Measurements from ENCODE around the gene TCFL5. TPM values are rescaled to one million over a fixed set of nuclear protein-coding genes. Genes with fewer than 3 reads are reported as not detected.
"Not testable (repeated sequence)": the region's sequence is repeated elsewhere in the genome, so short reads cannot be mapped to it uniquely, and the experiment has no call there.

Gene TCFL5
- total RNA-seq, 2 donors from 2014 or later, result 4.4 to 4.9 TPM

- Mint-ChIP-seq H3K4me3 (no peak overlapping the region), H3K4me1 (ENCODE audit: low read depth) (no peaks in the 10 kb centered on the region), H3K36me3 (ENCODE audit: insufficient read depth in 2 of 2) (no peaks in the 10 kb centered on the region), H3K27me3 (ENCODE audit: low read depth) (no peaks in the 10 kb centered on the region), H3K27ac (no peak overlapping the region), H3K9me3 (no peaks in the 10 kb centered on the region)
- no peak for ATAC-seq (replicated peaks in 1 of 2)
- no peak for DNase-seq
These were observed 9.4 kb downstream of the TCFL5 start for GRCh38 chr20:62852196-62852595.

DNA sequence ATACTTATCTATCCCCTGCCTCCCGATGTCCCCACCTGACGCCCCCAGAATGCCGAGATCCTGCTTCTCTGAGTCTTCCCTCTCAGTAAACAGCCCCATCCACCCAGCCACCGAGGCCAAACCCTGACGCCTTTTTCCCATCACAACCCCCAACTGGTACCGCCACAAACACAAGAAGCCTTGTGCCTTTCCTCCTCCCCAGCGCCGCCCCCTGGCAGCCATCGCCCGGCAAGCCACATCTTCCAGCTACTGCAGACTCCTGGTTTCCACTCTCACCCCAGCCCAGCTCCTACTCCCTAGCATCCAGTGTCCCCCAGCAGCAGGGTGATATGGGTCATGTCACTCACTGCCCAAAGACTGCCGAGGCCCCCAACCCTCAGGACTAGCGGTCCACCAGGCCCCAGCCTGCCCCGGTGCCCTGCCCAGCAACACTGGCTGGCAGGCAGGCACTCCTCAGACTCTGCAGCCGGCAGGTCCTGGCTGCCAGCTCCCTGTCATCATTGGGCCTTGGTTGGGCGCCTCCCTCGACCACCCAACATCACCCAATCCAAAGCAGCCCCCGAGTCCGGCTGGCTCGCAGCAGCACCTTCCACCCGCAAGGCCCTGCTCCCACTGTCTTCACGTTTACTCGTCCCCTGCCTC lies 11.2 kb downstream of the TCFL5 start:
- DNase-seq (no peak), ATAC-seq (replicated peaks in 1 of 2) (no peak)
- H3K36me3 Mint-ChIP-seq (ENCODE audit: insufficient read depth in 2 of 2), result peaks cover 0 to 1% of the 10 kb centered on the region in 2 donors
- H3K9me3 Mint-ChIP-seq, result no peaks in the 10 kb centered on the region
- no peaks in the 10 kb centered on the region for H3K27me3 Mint-ChIP-seq (ENCODE audit: low read depth)
- no peak overlapping the region for H3K27ac Mint-ChIP-seq
- H3K4me3 Mint-ChIP-seq, result no peak overlapping the region
- no peaks in the 10 kb centered on the region for H3K4me1 Mint-ChIP-seq (ENCODE audit: low read depth)

GRCh38 chr20:62849431-62849830 lies 12.2 kb downstream of the TCFL5 start:
- ATAC-seq (replicated peaks in 1 of 2) (no peak), DNase-seq (no peak)
- Mint-ChIP-seq H3K27ac (no peak overlapping the region), H3K4me3 (no peak overlapping the region), H3K4me1 (ENCODE audit: low read depth) (no peaks in the 10 kb centered on the region), H3K27me3 (ENCODE audit: low read depth) (no peaks in the 10 kb centered on the region), H3K36me3 (ENCODE audit: insufficient read depth in 2 of 2) (peaks cover 0 to 1% of the 10 kb centered on the region in 2 donors), H3K9me3 (no peaks in the 10 kb centered on the region)

DNA sequence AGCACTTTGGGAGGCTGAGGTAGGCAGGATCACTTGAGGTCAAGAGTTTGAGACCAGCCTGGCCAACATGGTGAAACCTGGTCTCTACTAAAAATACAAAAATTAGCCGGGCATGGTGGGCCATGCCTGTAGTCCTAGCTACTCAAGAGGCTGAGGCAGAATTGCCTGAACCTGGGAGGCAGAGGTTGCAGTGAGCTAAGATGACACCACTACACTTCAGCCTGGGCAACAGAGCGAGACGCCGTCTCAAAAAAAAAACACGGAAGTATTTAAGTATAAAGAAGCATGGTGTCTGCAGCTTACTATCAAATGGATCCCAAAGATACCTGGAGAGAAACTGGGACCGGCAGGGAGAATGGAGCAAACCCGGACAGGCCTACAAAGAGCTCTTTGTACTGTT lies 12.7 kb downstream of the TCFL5 start:
- H3K4me3 Mint-ChIP-seq; H3K27ac Mint-ChIP-seq; H3K27me3 Mint-ChIP-seq (ENCODE audit: low read depth); ATAC-seq (replicated peaks in 1 of 2); H3K36me3 Mint-ChIP-seq (ENCODE audit: insufficient read depth in 2 of 2); H3K9me3 Mint-ChIP-seq; H3K4me1 Mint-ChIP-seq (ENCODE audit: low read depth); DNase-seq: not testable (repeated sequence)

GRCh38 chr20:62846166-62846890 lies 15.3 kb downstream of the TCFL5 start:
- H3K4me3 Mint-ChIP-seq, result no peak overlapping the region
- peaks cover 0 to 1% of the 10 kb centered on the region in 2 donors for H3K36me3 Mint-ChIP-seq (ENCODE audit: insufficient read depth in 2 of 2)
- H3K4me1 Mint-ChIP-seq (ENCODE audit: low read depth), result no peaks in the 10 kb centered on the region
- no peak overlapping the region for H3K27ac Mint-ChIP-seq
- DNase-seq (no peak), ATAC-seq (replicated peaks in 1 of 2) (no peak)
- H3K9me3 Mint-ChIP-seq, result no peaks in the 10 kb centered on the region
- H3K27me3 Mint-ChIP-seq (ENCODE audit: low read depth), result no peaks in the 10 kb centered on the region

GRCh38 chr20:62845416-62846160 lies 16.0 kb downstream of the TCFL5 start:
- Mint-ChIP-seq H3K4me3 (no peak overlapping the region), H3K9me3 (no peaks in the 10 kb centered on the region), H3K4me1 (ENCODE audit: low read depth) (no peaks in the 10 kb centered on the region), H3K36me3 (ENCODE audit: insufficient read depth in 2 of 2) (peaks cover 0 to 1% of the 10 kb centered on the region in 2 donors), H3K27me3 (ENCODE audit: low read depth) (no peaks in the 10 kb centered on the region), H3K27ac (no peak overlapping the region)
- ATAC-seq (replicated peaks in 1 of 2) (no peak), DNase-seq (no peak)

GRCh38 chr20:62844182-62844581 lies 17.4 kb downstream of the TCFL5 start:
- Mint-ChIP-seq H3K9me3 (no peaks in the 10 kb centered on the region), H3K27ac (no peak overlapping the region), H3K27me3 (ENCODE audit: low read depth) (no peaks in the 10 kb centered on the region), H3K4me1 (ENCODE audit: low read depth) (no peaks in the 10 kb centered on the region), H3K36me3 (ENCODE audit: insufficient read depth in 2 of 2) (peaks cover 0 to 1% of the 10 kb centered on the region in 2 donors), H3K4me3 (no peak overlapping the region)
- ATAC-seq (replicated peaks in 1 of 2), result no peak
- no peak for DNase-seq

- no peak for ATAC-seq (replicated peaks in 1 of 2)
- H3K36me3 Mint-ChIP-seq (ENCODE audit: insufficient read depth in 2 of 2), result peaks cover 0 to 1% of the 10 kb centered on the region in 2 donors
These were observed 18.0 kb downstream of the TCFL5 start for GRCh38 chr20:62843656-62844055.

GRCh38 chr20:62841705-62842212 lies 19.9 kb downstream of the TCFL5 start:
- Mint-ChIP-seq H3K36me3 (ENCODE audit: insufficient read depth in 2 of 2) (peaks cover 0 to 1% of the 10 kb centered on the region in 2 donors), H3K27ac (no peak overlapping the region), H3K4me1 (ENCODE audit: low read depth) (no peaks in the 10 kb centered on the region), H3K4me3 (no peak overlapping the region), H3K27me3 (ENCODE audit: low read depth) (no peaks in the 10 kb centered on the region), H3K9me3 (no peaks in the 10 kb centered on the region)
- ATAC-seq (replicated peaks in 1 of 2) (no peak), DNase-seq (no peak)

More at GRCh38 chr20:62843656-62844055, 18.0 kb downstream of the TCFL5 start:
- H3K4me1 Mint-ChIP-seq (ENCODE audit: low read depth), result no peaks in the 10 kb centered on the region
- H3K27ac Mint-ChIP-seq, result no peak overlapping the region
- H3K9me3 Mint-ChIP-seq, result no peaks in the 10 kb centered on the region
- no peaks in the 10 kb centered on the region for H3K27me3 Mint-ChIP-seq (ENCODE audit: low read depth)
- no peak for DNase-seq
- H3K4me3 Mint-ChIP-seq, result no peak overlapping the region

- H3K9me3 Mint-ChIP-seq, result no peaks in the 10 kb centered on the region
These were observed 21.1 kb downstream of the TCFL5 start for GRCh38 chr20:62840244-62841197.

GRCh38 chr20:62839816-62840215 lies 21.8 kb downstream of the TCFL5 start:
- no peak for ATAC-seq (replicated peaks in 1 of 2)
- no peaks in the 10 kb centered on the region for H3K4me1 Mint-ChIP-seq (ENCODE audit: low read depth)

More at GRCh38 chr20:62840244-62841197, 21.1 kb downstream of the TCFL5 start:
- Mint-ChIP-seq H3K4me1 (ENCODE audit: low read depth) (no peaks in the 10 kb centered on the region), H3K27me3 (ENCODE audit: low read depth) (no peaks in the 10 kb centered on the region), H3K4me3 (no peak overlapping the region), H3K27ac (no peak overlapping the region), H3K36me3 (ENCODE audit: insufficient read depth in 2 of 2) (no peaks in the 10 kb centered on the region)
- ATAC-seq (replicated peaks in 1 of 2) (no peak), DNase-seq (no peak)

DNA sequence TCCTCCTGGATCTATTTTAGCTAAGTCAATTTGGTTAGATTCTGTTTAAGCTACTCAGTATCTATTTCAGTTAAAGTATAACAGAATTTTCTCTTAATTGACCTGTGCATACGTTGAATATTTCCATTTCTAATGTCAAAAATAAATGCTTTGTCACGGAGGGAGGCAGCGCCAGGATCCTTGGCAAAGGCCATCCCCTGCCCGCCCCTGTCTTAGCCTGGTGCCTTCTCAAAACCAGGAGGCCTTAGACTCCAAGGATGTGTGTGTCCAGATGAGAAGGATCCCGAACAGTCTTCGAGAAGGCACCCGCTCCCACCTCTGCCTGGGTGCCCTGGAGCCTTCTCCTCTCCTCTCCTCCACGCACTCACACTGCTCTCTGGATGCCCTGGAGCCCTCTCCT lies 22.4 kb downstream of the TCFL5 start:
- Mint-ChIP-seq H3K4me1 (ENCODE audit: low read depth) (no peaks in the 10 kb centered on the region), H3K27ac (no peak overlapping the region), H3K4me3 (no peak overlapping the region), H3K27me3 (ENCODE audit: low read depth) (no peaks in the 10 kb centered on the region), H3K9me3 (no peaks in the 10 kb centered on the region), H3K36me3 (ENCODE audit: insufficient read depth in 2 of 2) (no peaks in the 10 kb centered on the region)
- ATAC-seq (replicated peaks in 1 of 2) (no peak), DNase-seq (no peak)

More at GRCh38 chr20:62839816-62840215, 21.8 kb downstream of the TCFL5 start:
- Mint-ChIP-seq H3K27ac (no peak overlapping the region), H3K36me3 (ENCODE audit: insufficient read depth in 2 of 2) (no peaks in the 10 kb centered on the region), H3K9me3 (no peaks in the 10 kb centered on the region), H3K27me3 (ENCODE audit: low read depth) (no peaks in the 10 kb centered on the region), H3K4me3 (no peak overlapping the region)
- DNase-seq, result no peak

Data from activated T-cell treated with anti-CD3 and anti-CD28 coated beads, Interleukin-2, amount 50 U/mL, for 72 hours (primary cell).